SH-SY5Y (cell line): ENCODE measurements around the gene PSTPIP1.

ENCODE experiments used
- GATA2 ChIP-seq: IDR thresholded peaks from 2 replicates; pipeline ENCODE4 v1.6.1; 2011; ENCODE audit warnings: mild to moderate bottlenecking, low read depth, low read length
- GATA3 ChIP-seq: IDR thresholded peaks from 2 replicates; pipeline ENCODE4 v1.6.1; 2011; ENCODE audit warnings: low read depth, mild to moderate bottlenecking, low read length, moderate library complexity

DNA sequence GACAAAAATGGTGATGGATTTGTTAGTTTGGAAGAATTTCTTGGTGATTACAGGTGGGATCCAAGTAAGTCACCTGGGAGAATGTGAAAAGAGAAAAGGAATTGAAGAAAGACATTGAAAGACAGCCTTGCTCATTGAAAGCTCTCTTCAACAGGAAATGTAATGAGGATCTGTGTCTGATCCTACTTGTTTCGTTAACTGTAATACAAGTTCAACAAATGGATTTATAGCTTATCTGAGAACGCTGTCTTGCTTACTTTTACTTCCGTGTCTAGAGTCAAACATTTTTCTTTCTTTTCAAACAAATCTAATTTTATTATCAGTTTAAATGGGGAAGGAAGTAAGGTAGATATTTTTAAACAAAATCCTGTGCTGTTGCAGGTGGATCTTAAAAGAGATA is 47.5 kb upstream of the PSTPIP1 start:
- no peak for TF ChIP-seq GATA2
- TF ChIP-seq GATA3 = no peak
